ENCODE data around the gene FRRS1L.

DNA sequence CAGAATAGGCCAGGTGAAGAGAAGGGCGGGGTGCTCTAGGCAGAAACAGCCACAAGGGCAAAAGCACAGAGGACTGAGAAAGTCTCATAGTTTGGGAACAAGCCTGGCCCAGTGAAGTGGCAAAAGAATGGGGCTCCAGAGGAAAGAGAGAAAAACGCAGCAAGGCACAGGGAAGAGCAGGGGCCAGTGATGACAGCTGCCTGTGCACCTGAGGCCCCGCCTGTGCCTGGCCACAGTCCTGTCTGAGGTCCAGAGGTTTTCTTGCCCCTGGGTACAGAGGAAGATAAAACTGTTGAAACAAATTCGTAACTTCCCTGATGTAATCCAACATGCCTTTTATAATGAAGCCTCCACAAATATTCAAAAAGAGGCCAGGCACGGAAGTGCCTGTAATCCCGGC, 22.0 kb downstream of the FRRS1L start:
- TF ChIP-seq, protein P1, sequence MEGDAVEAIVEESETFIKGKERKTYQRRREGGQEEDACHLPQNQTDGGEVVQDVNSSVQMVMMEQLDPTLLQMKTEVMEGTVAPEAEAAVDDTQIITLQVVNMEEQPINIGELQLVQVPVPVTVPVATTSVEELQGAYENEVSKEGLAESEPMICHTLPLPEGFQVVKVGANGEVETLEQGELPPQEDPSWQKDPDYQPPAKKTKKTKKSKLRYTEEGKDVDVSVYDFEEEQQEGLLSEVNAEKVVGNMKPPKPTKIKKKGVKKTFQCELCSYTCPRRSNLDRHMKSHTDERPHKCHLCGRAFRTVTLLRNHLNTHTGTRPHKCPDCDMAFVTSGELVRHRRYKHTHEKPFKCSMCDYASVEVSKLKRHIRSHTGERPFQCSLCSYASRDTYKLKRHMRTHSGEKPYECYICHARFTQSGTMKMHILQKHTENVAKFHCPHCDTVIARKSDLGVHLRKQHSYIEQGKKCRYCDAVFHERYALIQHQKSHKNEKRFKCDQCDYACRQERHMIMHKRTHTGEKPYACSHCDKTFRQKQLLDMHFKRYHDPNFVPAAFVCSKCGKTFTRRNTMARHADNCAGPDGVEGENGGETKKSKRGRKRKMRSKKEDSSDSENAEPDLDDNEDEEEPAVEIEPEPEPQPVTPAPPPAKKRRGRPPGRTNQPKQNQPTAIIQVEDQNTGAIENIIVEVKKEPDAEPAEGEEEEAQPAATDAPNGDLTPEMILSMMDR (IDR thresholded peaks at IDR 0.05): no peak
- no peak for TF ChIP-seq EZH2 (IDR thresholded peaks at IDR 0.05; ENCODE audit: borderline replicate concordance, insufficient read depth, low read depth, low read length, poor library complexity, severe bottlenecking)

Data from B cell (primary cell).